Parathyroid adenoma (tissue), 2 donors: Measurements from ENCODE around the gene SEMA4A.
A peak's percentile ranks its signal among the peaks of the same experiment; 100 is the strongest.

Experiments used
- H2AFZ ChIP-seq: fragments of 300-600 bp; sonication (generic); one replicate; pipeline ENCODE4 v1.7.0; 2017; ENCODE audit warnings: antibody characterized with exemption, mild to moderate bottlenecking
- H3K27ac ChIP-seq: fragments of 300-600 bp; sonication (generic); one replicate; pipeline ENCODE4 v1.7.0; 2017
- H3K27me3 ChIP-seq: fragments of 300-600 bp; sonication (generic); one replicate; pipeline ENCODE4 v1.7.0; 2017; ENCODE audit warnings: low read length; ENCODE audit not compliant: control insufficient read depth, insufficient read depth
- H3K36me3 ChIP-seq: fragments of 300-600 bp; sonication (generic); one replicate; pipeline ENCODE4 v1.7.0; 2017; ENCODE audit warnings: low read length; ENCODE audit not compliant: control insufficient read depth, insufficient read depth
- H3K4me1 ChIP-seq: fragments of 300-600 bp; sonication (generic); one replicate; pipeline ENCODE4 v1.7.0; 2017; ENCODE audit warnings: control low read depth
- H3K4me2 ChIP-seq: fragments of 300-600 bp; sonication (generic); one replicate; pipeline ENCODE4 v1.7.0; 2017; ENCODE audit warnings: low read length
- H3K4me3 ChIP-seq: fragments of 300-600 bp; sonication (generic); one replicate; pipeline ENCODE4 v1.7.0; 2017; ENCODE audit warnings: low read depth, low read length
- H3K79me2 ChIP-seq: fragments of 300-600 bp; sonication (generic); one replicate; pipeline ENCODE4 v1.7.0; 2017; ENCODE audit warnings: control low read depth
- H3K9ac ChIP-seq: fragments of 300-600 bp; sonication (generic); one replicate; pipeline ENCODE4 v1.7.0; 2017; ENCODE audit warnings: mild to moderate bottlenecking
- H3K9me3 ChIP-seq: fragments of 300-600 bp; sonication (generic); one replicate; pipeline ENCODE4 v1.7.0; 2017; ENCODE audit warnings: low read length; ENCODE audit not compliant: control insufficient read depth
- CTCF ChIP-seq: fragments of 300-600 bp; sonication (generic); IDR thresholded peaks from one replicate; pipeline ENCODE4 v1.7.0; 2017; ENCODE audit warnings: antibody characterized with exemption, mild to moderate bottlenecking
- donor health status: primary hyperparathyroidism.

Gene SEMA4A

GRCh38 chr1:156191292-156191964 lies 38.0 kb downstream of the SEMA4A start:
- no peaks in the 10 kb centered on the region for H3K9me3 ChIP-seq
- peaks cover 16% of the 10 kb centered on the region for H3K79me2 ChIP-seq
- H2AFZ ChIP-seq: no peak overlapping the region
- H3K36me3 ChIP-seq: no peaks in the 10 kb centered on the region
- no peaks in the 10 kb centered on the region for H3K27me3 ChIP-seq
- no peak overlapping the region for H3K27ac ChIP-seq
- peaks cover 3% of the 10 kb centered on the region for H3K4me1 ChIP-seq
- H3K4me2 ChIP-seq: no peak overlapping the region
- no peak for TF ChIP-seq CTCF
- H3K4me3 ChIP-seq: no peak overlapping the region
- H3K9ac ChIP-seq: no peak overlapping the region

DNA sequence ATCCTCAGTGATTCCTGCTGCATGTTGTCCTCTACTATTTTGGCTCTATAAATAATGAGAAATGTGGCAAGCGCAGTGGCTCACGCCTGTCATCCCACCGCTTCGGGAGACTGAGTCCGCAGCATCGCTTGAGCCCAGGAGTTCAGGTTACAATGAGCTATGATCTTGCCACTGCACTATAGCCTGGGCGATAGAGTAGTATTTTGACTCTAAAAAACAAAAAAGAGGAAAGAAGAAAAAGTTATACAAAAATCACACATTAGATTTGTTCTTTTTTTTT lies 39.8 kb downstream of the SEMA4A start:
- no peaks in the 10 kb centered on the region for H3K27me3 ChIP-seq
- H3K27ac ChIP-seq: peak overlapping the region; percentile 40
- peak overlapping the region; percentile 95 for H3K4me3 ChIP-seq
- H3K9ac ChIP-seq: no peak overlapping the region
- peak overlapping the region; percentile 68 for H2AFZ ChIP-seq
- no peak for TF ChIP-seq CTCF
- no peaks in the 10 kb centered on the region for H3K36me3 ChIP-seq
- peak overlapping the region; percentile 87 for H3K4me2 ChIP-seq
- H3K79me2 ChIP-seq: peaks cover 23% of the 10 kb centered on the region
- H3K9me3 ChIP-seq: no peaks in the 10 kb centered on the region
- H3K4me1 ChIP-seq: peaks cover 3% of the 10 kb centered on the region

DNA sequence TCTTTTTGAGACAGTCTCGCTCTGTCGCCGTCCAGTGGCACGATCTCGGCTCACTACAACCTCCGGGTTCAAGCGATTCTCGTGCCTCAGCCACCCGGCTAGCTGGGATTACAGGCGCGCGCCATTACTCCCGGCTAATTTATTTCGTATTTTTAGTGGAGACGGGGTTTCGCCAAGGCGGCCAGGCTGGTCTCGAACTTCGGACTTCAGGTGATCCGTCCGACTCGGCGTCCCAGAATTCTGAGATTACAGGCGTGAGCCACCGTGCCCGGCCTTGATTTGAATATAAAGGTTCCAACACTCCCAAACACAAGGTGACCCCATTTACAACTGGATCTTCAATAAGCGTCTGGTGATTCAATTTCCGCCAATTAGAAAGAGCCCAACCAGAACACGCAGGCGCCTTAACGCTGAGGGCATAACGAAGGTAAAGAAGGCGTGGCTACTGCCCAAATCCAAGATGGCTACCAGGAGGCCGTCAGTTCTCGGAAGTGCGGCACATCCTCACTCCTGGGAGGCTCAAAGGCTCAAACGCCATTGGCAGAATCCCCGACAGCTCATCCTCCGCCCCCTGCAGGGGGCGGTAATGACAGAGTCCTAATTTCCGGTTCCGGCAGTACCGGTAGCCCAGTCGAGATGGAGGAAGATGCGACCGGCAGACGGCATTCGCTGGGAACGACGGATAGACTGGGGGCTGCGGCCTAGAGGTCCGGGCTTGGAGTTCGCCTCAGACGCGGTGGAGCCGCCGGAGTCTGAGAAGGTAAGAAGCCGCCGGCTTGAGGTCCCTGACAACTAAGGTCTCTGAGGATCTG lies 40.3 kb downstream of the SEMA4A start, which contains the start of gene SLC25A44:
SLC25A44 (plus strand) TSS at position 617 of the 812 bp plus-strand sequence. CDS start 5,744 bp downstream, outside the sequence.
- Histone ChIP-seq H3K4me2 (peak within 1 kb of the TSS; percentile 87), H3K27me3 (no peaks in the 10 kb centered on the region), H2AFZ (peak within 1 kb of the TSS; percentile 76), H3K4me3 (peak within 1 kb of the TSS; percentile 95), H3K9ac (peak within 1 kb of the TSS; percentile 37), H3K79me2 (peaks cover 23% of the 10 kb centered on the region), H3K4me1 (peaks cover 3% of the 10 kb centered on the region), H3K9me3 (no peaks in the 10 kb centered on the region), H3K27ac (peak within 1 kb of the TSS; percentile 62), H3K36me3 (no peaks in the 10 kb centered on the region)
- peak; percentile 57 for TF ChIP-seq CTCF

GRCh38 chr1:156194300-156194652 lies 40.9 kb downstream of the SEMA4A start:
- Histone ChIP-seq H3K79me2 (peaks cover 23% of the 10 kb centered on the region), H3K4me1 (peaks cover 3% of the 10 kb centered on the region), H3K36me3 (no peaks in the 10 kb centered on the region), H2AFZ (peak overlapping the region; percentile 76), H3K27me3 (no peaks in the 10 kb centered on the region), H3K9me3 (no peaks in the 10 kb centered on the region), H3K9ac (peak overlapping the region; percentile 37), H3K27ac (peak overlapping the region; percentile 62), H3K4me2 (peak overlapping the region; percentile 87), H3K4me3 (peak overlapping the region; percentile 95)
- TF ChIP-seq CTCF: no peak
